ENCODE results near the gene SRGAP3. TPM values are rescaled to one million over a fixed set of nuclear protein-coding genes. Genes with fewer than 3 reads are reported as not detected.

SRGAP3 gene
- total RNA-seq, 1 donor from 2014 or later, result 21.4 TPM

- Mint-ChIP-seq H3K27ac (peak overlapping the region; percentile 78), H3K9me3 (ENCODE audit: low read depth) (no peaks in the 10 kb centered on the region), H3K27me3 (peaks cover 16% of the 10 kb centered on the region), H3K36me3 (ENCODE audit: insufficient read depth) (no peaks in the 10 kb centered on the region), H3K4me1 (ENCODE audit: low read depth) (peaks cover 10% of the 10 kb centered on the region), H3K4me3 (ENCODE audit: low read depth) (no peak overlapping the region)
- DNase-seq (ENCODE audit: low spot score, unreplicated experiment), result no peak
- TF ChIP-seq CTCF (IDR thresholded peaks at IDR 0.05; ENCODE audit: unreplicated experiment), result no peak
These were observed 265.9 kb downstream of the SRGAP3 start for GRCh38 chr3:8983591-8983990.

- Mint-ChIP-seq H3K27me3 (peaks cover 18% of the 10 kb centered on the region), H3K36me3 (ENCODE audit: insufficient read depth) (no peaks in the 10 kb centered on the region), H3K4me1 (ENCODE audit: low read depth) (peaks cover 10% of the 10 kb centered on the region), H3K9me3 (ENCODE audit: low read depth) (no peaks in the 10 kb centered on the region), H3K4me3 (ENCODE audit: low read depth) (no peak overlapping the region), H3K27ac (no peak overlapping the region)
- no peak for TF ChIP-seq CTCF (IDR thresholded peaks at IDR 0.05; ENCODE audit: unreplicated experiment)
- no peak for DNase-seq (ENCODE audit: low spot score, unreplicated experiment)
These were observed 266.4 kb downstream of the SRGAP3 start for GRCh38 chr3:8983026-8983425.

GRCh38 chr3:8982509-8982908, 266.9 kb downstream of the SRGAP3 start:
- Mint-ChIP-seq H3K36me3 (ENCODE audit: insufficient read depth) (no peaks in the 10 kb centered on the region), H3K27ac (no peak overlapping the region), H3K27me3 (peaks cover 21% of the 10 kb centered on the region), H3K4me3 (ENCODE audit: low read depth) (no peak overlapping the region), H3K9me3 (ENCODE audit: low read depth) (no peaks in the 10 kb centered on the region), H3K4me1 (ENCODE audit: low read depth) (peaks cover 10% of the 10 kb centered on the region)
- no peak for DNase-seq (ENCODE audit: low spot score, unreplicated experiment)
- TF ChIP-seq CTCF (IDR thresholded peaks at IDR 0.05; ENCODE audit: unreplicated experiment), result no peak

- TF ChIP-seq CTCF (IDR thresholded peaks at IDR 0.05; ENCODE audit: unreplicated experiment), result no peak
- Mint-ChIP-seq H3K9me3 (ENCODE audit: low read depth) (no peaks in the 10 kb centered on the region), H3K27me3 (peaks cover 22% of the 10 kb centered on the region), H3K4me3 (ENCODE audit: low read depth) (no peak overlapping the region), H3K27ac (no peak overlapping the region), H3K36me3 (ENCODE audit: insufficient read depth) (no peaks in the 10 kb centered on the region), H3K4me1 (ENCODE audit: low read depth) (peaks cover 10% of the 10 kb centered on the region)
- no peak for DNase-seq (ENCODE audit: low spot score, unreplicated experiment)
These were observed 267.7 kb downstream of the SRGAP3 start for GRCh38 chr3:8981700-8982099.

GRCh38 chr3:8981296-8981695, 268.1 kb downstream of the SRGAP3 start:
- H3K4me3 Mint-ChIP-seq (ENCODE audit: low read depth), result no peak overlapping the region
- H3K4me1 Mint-ChIP-seq (ENCODE audit: low read depth), result peaks cover 10% of the 10 kb centered on the region
- H3K27me3 Mint-ChIP-seq, result peaks cover 25% of the 10 kb centered on the region
- H3K27ac Mint-ChIP-seq, result no peak overlapping the region
- H3K36me3 Mint-ChIP-seq (ENCODE audit: insufficient read depth), result no peaks in the 10 kb centered on the region
- H3K9me3 Mint-ChIP-seq (ENCODE audit: low read depth), result no peaks in the 10 kb centered on the region
- no peak for TF ChIP-seq CTCF (IDR thresholded peaks at IDR 0.05; ENCODE audit: unreplicated experiment)
- DNase-seq (ENCODE audit: low spot score, unreplicated experiment), result no peak
